GM21786 (cell line): Measurements from ENCODE around the gene RAB22A.

Source experiments
- ATAC-seq: cut with Tn5 transposase; IDR thresholded peaks from one replicate; pipeline ENCODE4 v1.9.1; 2021; ENCODE audit not compliant: unreplicated experiment

Gene RAB22A

DNA sequence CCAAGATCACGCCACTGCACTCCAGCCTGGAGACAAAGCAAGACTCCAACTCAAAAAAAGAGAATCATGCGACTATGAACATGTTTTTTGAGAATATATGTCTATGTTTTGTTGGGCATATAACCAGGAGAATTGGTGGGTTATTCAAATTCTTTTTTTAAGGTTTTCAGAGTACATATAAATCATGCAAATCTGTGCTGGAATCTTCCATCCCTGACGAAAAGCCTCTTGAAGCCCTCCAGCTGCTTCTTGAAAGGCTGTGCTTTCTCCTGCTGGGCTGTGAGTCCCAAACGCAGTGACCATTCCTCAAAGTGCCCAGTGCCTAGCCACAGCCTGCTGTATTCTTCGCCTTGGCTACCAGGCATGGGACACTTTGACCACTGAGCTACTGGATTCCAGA is 9.2 kb upstream of the RAB22A start:
- no peak for ATAC-seq

DNA sequence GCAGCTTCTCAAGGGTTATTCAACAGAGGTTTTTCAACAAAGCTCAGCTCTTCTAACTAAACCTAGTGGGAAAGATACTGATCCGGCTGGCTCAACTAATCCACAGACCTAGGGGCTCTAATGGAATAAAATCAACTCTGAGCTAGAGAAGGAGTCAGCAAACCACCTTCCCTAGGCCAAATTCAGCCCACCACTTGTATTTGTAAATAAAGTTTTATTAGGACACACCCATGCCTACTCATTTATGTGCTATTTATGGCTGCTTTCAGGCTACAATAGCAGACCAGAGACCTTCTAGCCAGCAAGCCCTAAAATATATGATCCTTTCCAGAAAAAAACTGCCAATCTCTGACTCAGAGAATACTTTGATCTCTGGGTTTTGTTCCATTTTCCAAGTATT is 6.0 kb upstream of the RAB22A start:
- no peak for ATAC-seq

DNA sequence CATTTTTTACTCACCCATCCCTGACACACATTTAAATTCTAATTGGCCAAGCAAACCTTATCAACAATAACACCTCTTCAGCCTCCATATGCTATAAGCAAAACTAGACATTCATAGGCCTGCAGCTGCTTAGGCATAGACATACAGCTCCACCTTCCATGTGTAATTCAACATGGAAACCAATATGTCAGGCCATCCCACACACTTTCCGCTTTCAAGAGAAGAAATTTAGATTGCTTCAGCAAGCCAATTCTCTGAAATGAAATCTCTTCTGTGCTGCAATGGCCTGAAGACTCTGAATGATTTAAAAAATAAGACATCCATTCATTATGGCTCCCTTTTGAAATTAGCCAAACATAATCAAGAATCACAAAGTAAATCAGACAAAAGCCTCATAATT is 4.5 kb upstream of the RAB22A start:
- ATAC-seq: no peak

DNA sequence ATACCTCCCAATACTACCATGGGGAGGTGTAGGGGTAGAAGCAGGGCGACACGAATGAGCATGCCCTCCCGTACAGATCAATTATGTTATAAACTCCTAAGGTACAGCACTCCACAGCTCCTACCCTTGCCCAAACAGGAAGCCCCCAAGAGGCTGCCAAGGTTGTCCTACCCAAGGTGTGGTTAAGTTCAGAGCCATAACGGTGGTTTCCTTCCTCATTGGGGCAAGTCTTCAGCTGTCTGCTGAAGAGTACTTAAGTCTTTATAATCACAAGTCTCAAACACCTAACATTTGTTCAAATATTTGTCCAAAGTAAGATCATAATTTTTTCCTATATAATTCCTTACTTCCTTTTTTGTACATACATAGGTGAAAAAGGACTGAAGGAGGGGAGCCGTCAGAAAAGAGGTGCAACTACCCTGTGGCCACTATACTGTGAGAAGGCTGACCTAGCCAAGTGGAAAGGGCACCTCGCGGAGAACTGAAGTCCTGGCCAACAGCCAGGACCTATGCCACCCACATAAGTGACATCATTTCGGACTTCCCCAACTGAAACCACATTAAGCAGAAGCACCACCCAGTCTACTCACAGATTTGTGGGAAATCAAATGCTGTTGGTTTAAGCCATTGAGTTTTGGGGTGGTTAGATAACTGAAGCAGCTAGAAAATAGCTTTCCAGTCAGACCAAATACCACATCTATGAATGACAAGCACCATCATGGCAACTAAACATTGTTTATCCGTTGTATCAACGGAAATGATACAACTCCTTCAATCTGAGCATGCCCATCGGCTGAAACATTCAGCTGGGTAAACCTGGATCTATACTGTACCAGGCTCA is 2.9 kb upstream of the RAB22A start:
- ATAC-seq: peak; percentile 56

DNA sequence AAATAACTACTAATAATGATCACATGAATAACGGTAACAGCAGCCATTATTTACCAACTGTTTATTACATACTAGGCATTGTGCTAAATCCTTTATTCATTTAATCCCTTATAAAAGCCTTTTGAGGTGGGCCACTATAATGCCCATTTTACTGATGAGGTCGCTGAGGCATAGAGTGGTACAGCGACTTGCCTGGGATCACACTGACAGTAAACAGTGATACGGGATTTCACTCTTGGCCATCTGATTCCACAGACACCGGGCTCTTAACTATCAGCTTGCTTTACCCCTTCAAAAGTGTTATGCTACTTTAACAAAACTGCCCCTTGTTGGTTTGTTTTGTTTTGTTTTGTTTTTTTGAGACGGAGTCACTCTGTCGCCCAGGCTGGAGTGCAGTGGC is 2.2 kb upstream of the RAB22A start:
- ATAC-seq: no peak

DNA sequence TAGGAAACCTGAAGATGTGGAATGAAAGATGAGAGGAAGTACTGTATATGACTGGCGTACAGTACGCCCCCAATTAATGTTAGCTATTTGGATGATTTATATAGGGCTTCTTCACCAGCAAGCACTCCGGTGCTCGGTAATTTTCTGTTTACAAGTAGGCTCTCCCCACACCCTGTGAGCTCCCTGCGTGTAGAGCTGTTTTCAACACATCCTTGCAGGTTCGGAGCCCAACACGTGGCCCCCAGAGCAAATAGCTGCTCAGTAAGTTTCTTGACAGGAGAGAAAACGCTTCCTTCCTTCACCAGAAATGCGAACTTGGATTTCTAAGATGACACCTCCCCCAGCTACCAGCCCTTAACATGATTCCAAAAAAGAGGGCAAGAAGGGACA is 1.2 kb upstream of the RAB22A start:
- ATAC-seq: no peak

DNA sequence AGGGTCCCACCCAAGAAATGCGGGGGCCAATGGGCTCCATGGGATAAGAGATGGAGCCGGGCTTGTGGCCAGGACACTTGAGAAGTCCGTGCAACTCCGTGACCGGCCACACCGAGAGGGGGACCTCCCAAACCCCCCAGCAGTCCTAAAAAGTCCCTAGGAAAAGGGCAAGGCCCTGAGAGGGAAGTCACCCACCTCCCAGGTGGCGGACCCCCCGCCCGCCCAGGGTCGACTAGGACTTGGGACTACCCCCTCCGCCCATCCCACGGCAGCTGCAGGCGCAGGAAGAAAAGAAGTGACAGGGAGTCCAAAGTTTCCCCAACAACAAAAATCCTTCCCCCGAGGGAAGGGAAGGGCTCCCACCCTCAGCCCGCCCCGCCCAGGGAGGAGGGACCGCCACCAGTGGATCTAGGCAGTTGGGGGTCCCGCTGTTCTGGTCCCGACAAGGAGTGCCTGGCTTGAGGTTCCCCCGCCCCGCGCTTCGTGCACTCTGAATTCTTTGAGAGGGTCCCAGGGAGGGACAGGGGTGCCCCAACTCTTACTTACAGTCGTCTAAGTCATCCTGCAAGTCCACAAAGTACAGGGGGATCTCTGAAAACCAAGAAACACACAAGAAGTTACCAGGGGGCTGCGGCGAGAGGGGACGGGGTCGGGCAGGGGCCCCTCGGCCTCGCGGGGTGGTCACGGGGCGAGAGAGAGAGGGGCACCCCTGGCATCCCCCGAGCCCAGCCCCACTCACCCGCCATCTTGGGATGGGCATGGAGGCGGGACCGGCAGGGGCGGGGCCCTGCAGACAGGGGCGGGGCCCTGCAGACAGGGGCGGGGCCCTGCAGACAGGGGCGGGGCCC is 611 bp upstream of the RAB22A start:
- peak; percentile 36 for ATAC-seq

DNA sequence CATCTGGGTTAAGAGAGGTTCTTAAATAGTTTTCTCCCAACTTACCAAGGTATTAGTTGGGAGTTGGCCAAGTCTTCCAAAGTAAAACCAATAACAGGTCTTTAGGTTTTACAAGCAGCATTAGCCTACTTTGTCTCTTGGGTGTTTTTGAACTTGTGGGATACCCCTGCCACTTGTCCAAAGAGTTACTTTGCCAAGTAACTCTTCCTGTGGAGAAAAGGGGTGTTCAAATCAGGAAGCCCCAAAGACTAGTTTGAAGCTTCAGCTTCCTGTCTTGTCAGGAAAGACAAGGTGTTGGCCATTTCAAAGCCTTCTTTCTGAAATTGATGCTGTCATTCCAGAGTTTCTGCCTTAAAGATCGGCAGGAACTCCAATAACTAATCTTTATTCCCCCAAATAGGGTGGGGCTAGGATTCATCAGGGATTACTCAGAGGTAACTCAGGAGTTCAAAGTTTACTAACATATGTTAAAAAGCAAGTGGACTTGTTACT is 822 bp downstream of the RAB22A start:
- ATAC-seq: no peak

DNA sequence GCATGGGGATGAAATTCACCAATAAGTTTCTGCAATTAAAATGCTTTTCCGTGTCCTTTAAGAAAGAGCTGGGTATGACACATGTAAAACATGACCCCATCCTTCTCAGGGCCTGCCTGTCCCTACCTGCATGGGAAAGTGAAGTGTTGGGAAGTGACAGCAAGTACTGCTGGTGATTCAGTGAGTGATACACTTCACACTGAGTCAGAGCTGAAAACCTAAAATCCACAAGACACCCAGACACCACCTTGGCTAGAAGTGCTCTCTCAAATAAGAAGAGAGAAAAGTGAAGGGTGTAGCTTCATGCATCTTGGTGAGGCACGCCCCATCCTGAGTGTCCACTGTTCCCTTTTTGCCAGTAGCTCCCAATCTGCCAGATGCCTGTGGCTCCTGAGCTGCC is 3.3 kb downstream of the RAB22A start:
- no peak for ATAC-seq

DNA sequence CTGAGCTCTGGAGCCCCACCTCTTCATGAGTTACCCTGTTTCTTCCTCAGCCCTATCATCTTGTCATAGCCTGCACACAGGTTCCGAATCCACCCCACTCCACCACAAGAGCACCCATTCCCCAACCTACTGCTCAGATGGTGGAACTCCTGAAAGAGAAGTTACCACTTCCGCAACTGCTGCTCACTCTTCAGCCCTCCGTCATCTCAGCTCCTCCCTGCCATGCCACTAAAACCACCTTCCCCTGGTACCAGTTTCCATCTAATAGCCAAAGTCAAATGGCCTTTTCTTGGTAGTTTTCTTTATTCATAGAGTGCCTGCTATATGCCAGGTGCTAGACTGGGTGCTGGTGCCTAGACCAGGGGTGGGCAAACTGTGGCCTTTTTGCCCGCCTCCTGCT is 3.9 kb downstream of the RAB22A start:
- ATAC-seq: no peak

DNA sequence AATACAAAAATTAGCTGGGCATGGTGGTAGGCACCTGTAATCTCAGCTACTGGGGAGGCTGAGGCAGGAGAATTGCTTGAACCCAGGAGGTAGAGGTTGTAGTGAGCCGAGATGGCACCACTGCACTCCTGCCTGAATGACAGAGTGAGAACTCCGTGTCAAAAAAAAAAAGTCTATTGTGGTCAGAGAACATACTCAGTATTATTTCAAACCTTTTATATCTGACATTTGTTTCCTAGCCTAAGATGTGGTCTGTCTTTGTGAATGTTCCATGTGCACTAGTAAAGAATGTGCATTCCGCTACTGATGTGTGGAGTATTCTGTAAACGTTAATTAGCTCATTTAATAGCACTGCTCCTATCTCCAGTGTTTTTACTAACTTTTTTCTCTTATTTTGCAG is 11.7 kb downstream of the RAB22A start:
- no peak for ATAC-seq

DNA sequence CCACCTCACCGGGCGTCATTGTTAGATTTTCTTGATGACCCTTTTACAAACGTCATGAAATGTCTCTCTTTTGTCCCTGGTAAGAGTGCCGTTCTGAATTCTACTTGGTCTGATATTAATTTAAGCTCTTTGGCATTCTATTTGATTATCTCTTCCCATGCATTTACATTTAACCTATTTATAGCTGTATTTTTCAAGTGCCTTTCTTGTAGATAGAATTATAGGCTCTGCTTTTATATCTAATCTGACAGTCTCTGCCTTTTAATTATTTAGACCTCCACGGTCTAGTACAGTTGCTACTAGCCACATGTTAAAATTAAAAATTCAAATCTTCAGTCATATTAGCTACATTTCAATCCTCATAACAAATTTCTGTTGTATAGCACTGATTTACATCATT is 12.6 kb downstream of the RAB22A start:
- no peak for ATAC-seq

DNA sequence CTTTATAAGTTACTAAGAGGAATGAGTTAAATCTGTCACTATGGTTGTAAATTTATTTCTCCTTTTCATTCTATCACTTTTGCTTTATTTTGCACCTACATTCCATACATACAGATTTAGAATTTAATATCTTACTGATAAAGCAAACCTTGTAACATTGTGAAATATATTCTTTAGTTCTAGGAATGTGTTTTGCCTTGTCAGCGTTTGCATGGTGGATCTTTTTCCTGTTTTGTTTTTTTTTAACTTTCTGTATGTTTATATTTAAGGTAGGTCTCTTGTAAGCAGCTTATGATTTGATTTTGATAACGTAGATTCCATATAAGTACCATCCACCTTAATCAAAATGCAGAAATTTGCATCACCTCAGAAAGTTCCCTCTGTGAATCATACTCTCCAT is 16.4 kb downstream of the RAB22A start:
- no peak for ATAC-seq

DNA sequence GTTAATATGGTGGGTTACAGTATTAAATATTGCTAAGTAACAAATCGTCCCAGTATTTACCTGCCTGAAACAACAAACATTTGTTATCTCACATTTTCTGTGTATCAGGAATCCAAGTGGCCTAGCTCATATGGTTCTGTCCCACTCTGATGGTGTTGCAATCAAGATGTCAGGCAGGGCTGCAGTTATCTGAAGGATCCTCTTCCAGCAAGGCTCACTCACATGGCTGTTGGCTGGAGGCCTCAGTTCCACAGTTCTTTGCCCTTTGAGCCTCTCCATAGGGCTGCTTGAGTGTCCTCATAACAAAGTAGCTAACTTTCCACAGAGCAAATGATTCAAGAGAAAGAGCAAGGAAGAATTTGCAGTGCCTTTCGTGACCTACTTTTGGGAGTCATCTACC is 17.7 kb downstream of the RAB22A start:
- ATAC-seq: no peak

DNA sequence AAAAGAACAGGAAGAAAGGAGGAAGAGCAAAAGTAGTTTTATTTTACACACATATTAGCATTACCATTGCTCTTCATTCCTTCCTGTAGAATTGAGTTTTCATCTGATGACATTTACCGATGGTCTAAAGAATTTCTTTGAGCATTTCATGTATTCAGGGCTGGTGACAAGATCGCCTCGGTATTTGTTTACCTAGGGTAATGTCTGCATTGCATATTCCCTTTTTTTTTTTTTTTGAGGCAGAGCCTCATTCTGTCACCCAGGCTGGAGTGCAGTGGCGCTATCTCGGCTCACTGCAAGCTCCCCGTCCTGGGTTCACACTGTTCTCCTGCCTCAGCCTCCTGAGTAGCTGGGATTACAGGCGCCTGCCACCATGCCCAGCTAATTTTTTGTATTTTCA is 19.3 kb downstream of the RAB22A start:
- no peak for ATAC-seq

DNA sequence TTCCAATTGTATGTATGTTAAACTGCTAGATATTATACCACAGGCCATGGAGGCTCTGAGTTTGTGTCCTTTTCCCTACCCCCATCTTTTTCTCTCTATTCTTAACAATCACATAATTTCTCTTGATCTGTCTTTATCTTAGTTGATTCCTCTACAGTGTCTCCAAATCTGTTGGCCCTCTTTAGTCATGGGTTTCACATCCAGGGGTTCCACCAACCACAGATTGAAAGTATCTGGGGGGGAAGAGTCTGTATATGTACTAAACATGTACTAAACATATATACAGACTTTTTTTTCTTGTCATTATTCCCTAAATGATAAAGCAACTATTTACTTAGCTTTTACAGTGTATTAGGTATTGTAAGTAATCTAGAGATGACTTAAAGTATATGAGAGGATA is 20.2 kb downstream of the RAB22A start:
- no peak for ATAC-seq

DNA sequence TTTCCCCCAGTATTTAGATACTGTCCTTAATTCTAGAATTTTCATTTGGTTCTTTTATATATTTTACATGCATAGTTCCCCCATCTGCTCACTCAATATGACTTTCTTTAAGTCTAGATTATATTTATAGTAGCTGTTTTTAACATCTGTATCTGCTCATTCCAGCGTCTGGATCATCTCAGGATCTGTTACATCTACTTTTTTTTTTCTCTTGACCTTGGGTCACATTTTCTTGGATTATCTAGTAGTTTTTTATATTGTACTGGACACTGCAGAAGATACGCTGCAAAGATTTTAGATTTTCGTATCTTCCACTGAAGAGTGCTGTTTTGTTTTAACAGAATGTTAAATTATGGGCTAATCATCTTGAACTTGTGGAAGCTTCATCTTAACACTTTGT is 20.7 kb downstream of the RAB22A start:
- ATAC-seq: no peak

DNA sequence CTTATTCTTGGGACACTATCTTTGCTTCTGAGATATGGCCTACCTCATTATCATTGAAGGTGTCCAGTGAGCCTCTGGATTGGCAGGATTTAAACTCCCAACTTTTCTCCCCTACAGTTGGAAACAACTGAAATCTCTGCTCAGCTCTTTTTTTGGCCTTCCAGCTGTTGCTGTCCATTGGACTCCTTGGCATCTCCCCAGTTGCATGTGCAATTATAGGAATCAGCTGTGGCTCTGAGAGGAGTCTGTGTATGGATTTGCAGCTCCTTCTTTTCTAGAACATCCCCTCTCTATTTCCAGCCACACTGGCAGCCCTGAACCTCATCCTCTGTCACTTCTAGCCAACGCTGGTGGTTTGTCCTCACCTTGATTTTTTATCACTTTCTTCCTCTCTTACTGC is 21.2 kb downstream of the RAB22A start:
- no peak for ATAC-seq

DNA sequence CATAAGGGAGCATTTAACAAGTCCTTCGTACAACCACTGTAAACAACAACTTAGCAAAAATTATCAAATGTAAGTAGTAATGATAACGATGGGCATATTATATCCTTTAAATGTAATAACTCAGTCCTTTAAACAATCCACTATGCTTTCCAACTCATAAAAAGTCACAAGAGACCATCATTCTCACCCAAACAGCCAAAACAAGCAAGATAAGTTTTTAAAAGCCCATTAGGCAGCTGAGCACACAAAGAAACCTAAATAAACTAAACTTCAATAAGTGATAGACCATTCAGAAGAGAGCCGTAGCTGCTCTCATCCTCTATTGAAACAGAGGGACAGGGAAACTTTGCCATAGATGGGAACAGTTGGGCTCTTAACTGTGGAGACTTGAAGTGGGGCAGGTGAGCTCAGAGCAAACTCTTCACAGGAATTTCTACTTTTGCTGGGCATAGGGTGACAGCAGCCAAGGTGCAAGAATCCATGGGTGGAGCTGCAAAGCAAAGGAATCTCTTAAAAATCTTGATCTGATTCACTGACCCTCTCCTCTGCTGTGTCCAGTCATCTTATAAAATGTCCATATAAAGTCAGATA is 22.5 kb downstream of the RAB22A start:
- no peak for ATAC-seq

DNA sequence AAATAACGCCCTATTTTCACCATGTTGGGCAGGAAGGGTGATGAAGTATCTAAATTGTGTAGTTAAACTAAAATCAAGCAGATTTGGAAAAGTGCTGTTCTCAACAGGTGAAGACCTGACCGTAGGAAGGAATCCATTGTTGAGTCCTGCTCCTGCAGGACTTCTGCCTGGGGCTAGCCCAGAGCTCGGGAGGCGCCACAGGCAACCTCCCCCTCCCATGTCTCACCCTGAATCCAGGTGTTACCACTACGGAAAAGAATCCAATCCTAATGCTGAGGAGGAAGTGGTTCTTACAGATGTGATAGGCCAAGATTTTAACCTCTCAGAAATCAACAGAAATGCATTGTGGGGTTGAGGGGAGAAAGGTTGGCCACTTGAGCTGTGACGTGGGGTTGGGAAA is 30.2 kb downstream of the RAB22A start:
- ATAC-seq: no peak

DNA sequence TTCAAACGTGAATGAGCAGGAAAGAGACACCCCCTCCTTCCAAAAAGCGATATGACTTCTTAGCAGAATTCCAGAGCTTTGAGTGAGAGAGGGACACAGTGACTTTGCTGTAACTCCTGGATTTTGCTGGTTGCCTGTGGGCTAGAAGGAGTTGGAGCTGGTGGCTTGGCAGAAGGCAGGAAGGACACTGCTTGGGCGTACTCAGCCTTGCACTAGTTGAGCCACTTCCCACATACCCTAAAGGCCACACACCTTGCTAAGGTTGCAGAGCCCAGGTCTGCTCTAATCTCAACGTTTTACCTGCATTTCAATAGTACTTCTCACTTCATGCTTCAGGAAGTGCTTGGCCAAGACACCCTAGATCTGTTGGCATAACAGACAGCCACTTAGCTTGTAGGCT is 30.6 kb downstream of the RAB22A start:
- ATAC-seq: no peak

DNA sequence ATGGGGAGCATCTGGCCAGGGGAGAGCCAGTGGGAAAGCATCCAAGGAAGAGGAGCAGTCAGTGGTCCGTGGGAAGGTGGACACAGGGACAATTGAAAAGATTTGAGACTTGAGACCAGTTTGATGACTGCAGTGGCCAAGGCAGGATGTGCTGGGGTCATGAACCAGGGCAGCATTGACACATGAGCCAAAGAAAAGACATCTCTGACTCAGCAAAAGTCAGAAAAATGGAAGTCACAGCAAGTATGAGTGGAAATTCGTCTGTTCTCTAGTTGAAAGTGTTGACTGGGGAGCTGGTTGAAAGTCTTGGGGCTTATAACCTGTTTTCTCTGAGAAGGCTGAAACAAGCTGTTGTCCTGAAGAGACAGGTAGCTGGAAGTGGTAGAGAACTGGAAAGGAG is 31.3 kb downstream of the RAB22A start:
- ATAC-seq: no peak
